ENCODE measurements around the gene SRR.

The SRR gene

DNA sequence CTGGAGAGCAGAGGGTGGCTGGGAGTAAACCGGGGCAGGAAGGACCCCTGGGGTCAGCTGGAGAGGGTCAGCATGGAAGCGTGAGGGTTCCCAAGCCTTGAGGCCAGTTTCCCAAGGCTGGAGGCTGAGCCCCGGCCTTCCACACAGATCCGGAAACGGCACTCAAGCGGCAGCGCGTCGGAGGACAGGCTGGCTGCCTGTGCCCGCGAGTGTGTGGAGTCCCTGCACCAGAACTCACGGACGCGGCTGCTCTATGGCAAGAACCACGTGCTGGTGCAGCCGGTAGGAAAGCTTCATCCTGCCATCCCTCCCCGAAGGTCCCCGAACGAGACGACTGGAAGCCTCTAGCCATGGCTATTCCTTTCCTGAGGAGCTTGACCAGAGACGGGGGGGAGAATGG, 59.6 kb downstream of the SRR start:
- TF ChIP-seq EZH2phosphoT487 (IDR thresholded peaks at IDR 0.05; ENCODE audit: borderline replicate concordance), result no peak
- TF ChIP-seq, protein P1, sequence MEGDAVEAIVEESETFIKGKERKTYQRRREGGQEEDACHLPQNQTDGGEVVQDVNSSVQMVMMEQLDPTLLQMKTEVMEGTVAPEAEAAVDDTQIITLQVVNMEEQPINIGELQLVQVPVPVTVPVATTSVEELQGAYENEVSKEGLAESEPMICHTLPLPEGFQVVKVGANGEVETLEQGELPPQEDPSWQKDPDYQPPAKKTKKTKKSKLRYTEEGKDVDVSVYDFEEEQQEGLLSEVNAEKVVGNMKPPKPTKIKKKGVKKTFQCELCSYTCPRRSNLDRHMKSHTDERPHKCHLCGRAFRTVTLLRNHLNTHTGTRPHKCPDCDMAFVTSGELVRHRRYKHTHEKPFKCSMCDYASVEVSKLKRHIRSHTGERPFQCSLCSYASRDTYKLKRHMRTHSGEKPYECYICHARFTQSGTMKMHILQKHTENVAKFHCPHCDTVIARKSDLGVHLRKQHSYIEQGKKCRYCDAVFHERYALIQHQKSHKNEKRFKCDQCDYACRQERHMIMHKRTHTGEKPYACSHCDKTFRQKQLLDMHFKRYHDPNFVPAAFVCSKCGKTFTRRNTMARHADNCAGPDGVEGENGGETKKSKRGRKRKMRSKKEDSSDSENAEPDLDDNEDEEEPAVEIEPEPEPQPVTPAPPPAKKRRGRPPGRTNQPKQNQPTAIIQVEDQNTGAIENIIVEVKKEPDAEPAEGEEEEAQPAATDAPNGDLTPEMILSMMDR (conservative IDR thresholded peaks at IDR 0.05; ENCODE audit: low read length), result no peak
- Histone ChIP-seq H3K4me1 (ENCODE audit: insufficient read depth, low read length, poor library complexity, severe bottlenecking) (no peaks in the 10 kb centered on the region), H3K4me3 (ENCODE audit: low read length, poor library complexity, severe bottlenecking) (no peak overlapping the region)

DNA sequence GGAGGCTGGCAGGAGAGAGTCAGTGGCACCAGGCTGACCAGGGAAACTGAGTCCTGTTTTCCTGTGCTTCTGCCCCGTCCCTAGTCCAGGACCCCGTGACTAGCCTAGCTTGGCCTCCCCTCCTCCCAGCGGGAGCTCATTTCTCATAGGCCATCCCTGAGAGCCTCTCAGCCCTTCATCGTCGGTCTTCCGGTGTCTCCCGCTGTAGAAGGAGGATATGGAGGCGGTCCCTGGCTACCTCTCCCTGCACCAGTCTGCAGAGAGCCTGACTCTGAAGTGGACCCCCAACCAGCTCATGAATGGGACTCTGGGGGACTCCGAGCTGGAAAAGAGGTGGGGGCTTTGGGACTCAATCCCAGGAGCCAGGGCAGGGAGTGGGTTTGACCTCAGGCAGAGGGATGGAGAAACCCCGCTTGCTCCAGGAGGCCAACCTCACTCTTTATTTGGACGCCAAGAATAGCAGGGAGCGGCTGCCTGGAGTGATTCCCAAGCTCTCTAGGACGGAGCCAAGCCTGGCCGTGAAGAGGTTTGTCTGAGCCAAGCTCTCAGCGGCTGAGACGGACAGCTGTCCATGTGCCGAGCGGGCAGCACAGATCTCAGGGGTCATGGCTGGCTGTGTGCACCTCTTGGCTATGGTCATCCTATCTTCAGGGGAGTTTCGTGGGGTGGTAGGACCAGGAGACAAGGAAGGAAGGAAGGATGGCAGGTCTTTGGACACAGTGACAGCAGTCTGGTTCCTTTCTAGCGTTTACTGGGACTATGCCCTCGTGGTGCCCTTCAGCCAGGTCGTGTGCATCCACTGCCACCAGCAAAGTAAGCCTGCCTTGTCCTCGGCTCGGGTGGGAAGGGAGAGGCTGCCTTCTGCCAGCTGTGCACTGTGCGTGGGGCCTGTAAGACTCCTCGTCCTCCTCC, 60.4 kb downstream of the SRR start:
- Histone ChIP-seq H2AFZ (ENCODE audit: low read length) (no peak overlapping the region), H3K36me3 (ENCODE audit: insufficient read depth, low read length) (peaks cover 6% of the 10 kb centered on the region; the same call in 1 of the 2 replicates), H3K4me1 (ENCODE audit: insufficient read depth, low read length, poor library complexity, severe bottlenecking) (peaks cover 5% of the 10 kb centered on the region), H3K4me3 (ENCODE audit: low read length, poor library complexity, severe bottlenecking) (no peak overlapping the region), H3K79me2 (ENCODE audit: insufficient read depth, low read length) (no peaks in the 10 kb centered on the region), H4K20me1 (ENCODE audit: insufficient read depth, low read length, poor library complexity, severe bottlenecking) (no peaks in the 10 kb centered on the region), H3K9me3 (ENCODE audit: insufficient read depth, low read depth, low read length) (no peaks in the 10 kb centered on the region), H3F3A (ENCODE audit: low read depth) (no peaks in the 10 kb centered on the region), H3K27me3 (ENCODE audit: insufficient read depth, low read length, poor library complexity, severe bottlenecking) (no peaks in the 10 kb centered on the region), H3K9me2 (replicated peaks; ENCODE audit: low read depth, low read length) (no peaks in the 10 kb centered on the region), H3K9ac (ENCODE audit: low read depth, low read length, poor library complexity, severe bottlenecking) (no peak overlapping the region), H3K4me2 (ENCODE audit: low read depth, low read length, poor library complexity, severe bottlenecking) (no peak overlapping the region)
- TF ChIP-seq, protein P1 (conservative IDR thresholded peaks at IDR 0.05; ENCODE audit: low read length), result no peak
- TF ChIP-seq EZH2phosphoT487 (IDR thresholded peaks at IDR 0.05; ENCODE audit: borderline replicate concordance), result no peak

More for the DNA sequence above, 59.6 kb downstream of the SRR start:
- no peaks in the 10 kb centered on the region for H3F3A ChIP-seq (ENCODE audit: low read depth)
- H3K4me2 ChIP-seq (ENCODE audit: low read depth, low read length, poor library complexity, severe bottlenecking), result no peak overlapping the region
- no peak overlapping the region for H3K9ac ChIP-seq (ENCODE audit: low read depth, low read length, poor library complexity, severe bottlenecking)
- H4K20me1 ChIP-seq (ENCODE audit: insufficient read depth, low read length, poor library complexity, severe bottlenecking), result no peaks in the 10 kb centered on the region
- H3K79me2 ChIP-seq (ENCODE audit: insufficient read depth, low read length), result no peaks in the 10 kb centered on the region
- no peaks in the 10 kb centered on the region for H3K9me3 ChIP-seq (ENCODE audit: insufficient read depth, low read depth, low read length)
- no peaks in the 10 kb centered on the region for H3K9me2 ChIP-seq (replicated peaks; ENCODE audit: low read depth, low read length)
- no peaks in the 10 kb centered on the region for H3K27me3 ChIP-seq (ENCODE audit: insufficient read depth, low read length, poor library complexity, severe bottlenecking)
- peaks cover 6% of the 10 kb centered on the region; the same call in 1 of the 2 replicates for H3K36me3 ChIP-seq (ENCODE audit: insufficient read depth, low read length)
- H2AFZ ChIP-seq (ENCODE audit: low read length), result no peak overlapping the region

DNA sequence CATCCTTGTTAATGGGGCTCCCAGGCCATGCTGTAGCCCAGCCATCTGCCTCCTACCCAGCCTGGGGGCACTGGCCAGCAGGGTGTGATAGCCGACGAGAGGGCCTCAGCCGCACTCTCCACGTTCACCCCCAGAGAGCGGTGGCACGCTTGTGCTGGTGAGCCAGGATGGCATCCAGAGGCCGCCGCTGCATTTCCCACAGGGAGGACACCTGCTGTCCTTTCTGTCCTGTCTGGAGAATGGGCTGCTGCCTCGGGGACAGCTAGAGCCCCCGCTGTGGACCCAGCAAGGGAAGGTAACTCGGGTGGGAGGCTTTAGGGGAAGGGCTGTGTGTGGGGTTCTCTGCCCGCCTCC, 61.0 kb downstream of the SRR start:
- Histone ChIP-seq H3F3A (ENCODE audit: low read depth) (no peaks in the 10 kb centered on the region), H3K9me3 (ENCODE audit: insufficient read depth, low read depth, low read length) (no peaks in the 10 kb centered on the region), H3K27me3 (ENCODE audit: insufficient read depth, low read length, poor library complexity, severe bottlenecking) (no peaks in the 10 kb centered on the region), H3K4me2 (ENCODE audit: low read depth, low read length, poor library complexity, severe bottlenecking) (no peak overlapping the region), H3K4me1 (ENCODE audit: insufficient read depth, low read length, poor library complexity, severe bottlenecking) (peaks cover 6% of the 10 kb centered on the region), H3K4me3 (ENCODE audit: low read length, poor library complexity, severe bottlenecking) (no peak overlapping the region), H4K20me1 (ENCODE audit: insufficient read depth, low read length, poor library complexity, severe bottlenecking) (no peaks in the 10 kb centered on the region), H3K9me2 (replicated peaks; ENCODE audit: low read depth, low read length) (no peaks in the 10 kb centered on the region), H3K9ac (ENCODE audit: low read depth, low read length, poor library complexity, severe bottlenecking) (no peak overlapping the region), H2AFZ (ENCODE audit: low read length) (no peak overlapping the region), H3K79me2 (ENCODE audit: insufficient read depth, low read length) (no peaks in the 10 kb centered on the region), H3K36me3 (ENCODE audit: insufficient read depth, low read length) (peaks cover 6% of the 10 kb centered on the region; the same call in 1 of the 2 replicates)
- TF ChIP-seq EZH2phosphoT487 (IDR thresholded peaks at IDR 0.05; ENCODE audit: borderline replicate concordance), result no peak
- TF ChIP-seq, protein P1 (conservative IDR thresholded peaks at IDR 0.05; ENCODE audit: low read length), result no peak

Data from Loucy (cell line).